ENCODE data around the gene DLGAP1. TPM values are rescaled to one million over a fixed set of nuclear protein-coding genes. Genes with fewer than 3 reads are reported as not detected.
A peak's percentile ranks its signal among the peaks of the same experiment; 100 is the strongest.

DLGAP1 gene
- total RNA-seq, 1 experiment from 2014 or later: 23.2 TPM

DNA sequence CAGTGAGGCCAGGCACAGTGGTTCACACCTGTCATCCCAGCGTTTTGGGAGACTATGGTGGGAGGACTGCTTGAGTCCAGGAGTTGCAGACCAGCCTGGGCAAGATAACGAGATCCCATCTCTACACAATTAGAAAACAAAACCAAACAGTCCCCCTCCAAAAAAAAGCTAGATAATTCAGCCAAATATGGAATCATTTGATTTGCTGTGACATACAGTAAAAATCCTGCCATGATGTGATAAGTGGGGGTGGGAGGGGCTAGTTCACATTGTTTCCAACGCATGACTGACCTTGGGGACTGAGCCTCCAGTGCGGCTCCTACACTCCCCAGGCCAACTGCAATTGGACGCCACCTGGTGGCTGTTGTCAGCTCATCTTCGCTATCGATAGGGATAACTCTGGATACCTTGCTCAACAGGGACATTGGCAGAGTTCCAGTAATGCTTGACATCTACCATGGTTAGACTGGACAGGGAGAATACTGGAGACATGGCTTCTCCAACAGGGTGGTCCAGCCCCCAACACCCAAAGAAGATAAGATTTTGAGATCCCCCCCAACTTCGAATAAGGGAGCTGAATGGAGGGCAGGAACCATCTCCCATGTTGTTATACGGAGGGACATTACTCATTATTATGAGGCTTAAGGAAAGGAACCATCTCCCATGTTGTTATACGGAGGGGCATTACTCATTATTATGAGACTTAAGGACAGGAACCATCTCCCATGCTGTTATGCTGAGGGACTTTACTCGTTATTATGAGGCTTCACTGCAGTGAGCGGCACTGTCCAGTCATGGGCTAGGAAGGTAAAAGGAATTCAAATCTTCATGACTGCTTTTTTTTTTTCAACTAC is 869.2 kb downstream of the DLGAP1 start:
- Histone ChIP-seq H3K27ac (ENCODE audit: insufficient read length, low read depth, low read length) (peak overlapping the region; percentile 94), H3K4ac (ENCODE audit: low read depth, low read length) (no peak overlapping the region), H3K27me3 (ENCODE audit: insufficient read depth, low read length) (no peaks in the 10 kb centered on the region), H3K79me2 (ENCODE audit: insufficient read depth, low read length) (no peaks in the 10 kb centered on the region), H2BK120ac (ENCODE audit: low read depth, low read length, poor library complexity, severe bottlenecking) (no peak overlapping the region), H3K56ac (ENCODE audit: insufficient read length, low read depth, low read length) (no peak overlapping the region), H3K14ac (ENCODE audit: insufficient read depth, low read length) (no peak overlapping the region), H3K18ac (ENCODE audit: insufficient read length, low read depth, low read length) (no peak overlapping the region), H2BK15ac (ENCODE audit: low read depth, low read length) (no peak overlapping the region), H3K23me2 (ENCODE audit: insufficient read length, low read depth, low read length, poor library complexity, severe bottlenecking) (no peaks in the 10 kb centered on the region), H4K5ac (ENCODE audit: insufficient read length, low read depth, low read length) (no peak overlapping the region), H4K20me1 (ENCODE audit: control insufficient read depth, insufficient read depth, insufficient read length) (no peaks in the 10 kb centered on the region), H2AK5ac (ENCODE audit: insufficient read length, low read length) (no peak overlapping the region), H3K79me1 (ENCODE audit: insufficient read depth, low read depth, low read length, poor library complexity, severe bottlenecking) (no peaks in the 10 kb centered on the region), H2BK5ac (ENCODE audit: insufficient read length, low read length) (no peak overlapping the region), H3K9ac (ENCODE audit: extremely low read depth, insufficient read length, low read length) (no peak overlapping the region), H3K4me2 (ENCODE audit: insufficient read depth, insufficient read length, low read length) (peak overlapping the region; percentile 17), H3T11ph (ENCODE audit: low read length) (no peak overlapping the region), H2BK12ac (ENCODE audit: insufficient read length, low read depth, low read length) (no peak overlapping the region), H4K8ac (replicated peaks; ENCODE audit: insufficient read length, low read depth, low read length) (no peak overlapping the region), H2BK20ac (ENCODE audit: low read depth, low read length, poor library complexity, severe bottlenecking) (no peak overlapping the region), H2AFZ (ENCODE audit: low read length) (no peak overlapping the region), H4K91ac (ENCODE audit: insufficient read length, low read depth, low read length) (no peak overlapping the region), H3K23ac (ENCODE audit: insufficient read length, low read depth, low read length) (no peak overlapping the region), H3K4me1 (ENCODE audit: insufficient read depth, low read length) (peaks cover 13% of the 10 kb centered on the region), H3K9me3 (ENCODE audit: control insufficient read depth, low read depth, low read length) (no peaks in the 10 kb centered on the region)
- WGBS (ENCODE audit: extremely low coverage, insufficient read length, low lambda C conversion rate): no CpG with 5 or more reads among the region's 12 CpGs
- peaks cover 0 to 6% (median 5%) of the 10 kb centered on the region in 3 experiments; a peak in 5 of 7 replicates for H3K36me3 Mint-ChIP-seq (ENCODE audit: insufficient read depth in 1 of 3, low read depth in 3 of 3)
- H3K9me3 Mint-ChIP-seq: peaks cover 0 to 3% of the 10 kb centered on the region in 2 experiments; a peak in 2 of 5 replicates
- H3K27me3 Mint-ChIP-seq (ENCODE audit: low read depth): peaks cover 12% of the 10 kb centered on the region
- TF ChIP-seq, protein P1, sequence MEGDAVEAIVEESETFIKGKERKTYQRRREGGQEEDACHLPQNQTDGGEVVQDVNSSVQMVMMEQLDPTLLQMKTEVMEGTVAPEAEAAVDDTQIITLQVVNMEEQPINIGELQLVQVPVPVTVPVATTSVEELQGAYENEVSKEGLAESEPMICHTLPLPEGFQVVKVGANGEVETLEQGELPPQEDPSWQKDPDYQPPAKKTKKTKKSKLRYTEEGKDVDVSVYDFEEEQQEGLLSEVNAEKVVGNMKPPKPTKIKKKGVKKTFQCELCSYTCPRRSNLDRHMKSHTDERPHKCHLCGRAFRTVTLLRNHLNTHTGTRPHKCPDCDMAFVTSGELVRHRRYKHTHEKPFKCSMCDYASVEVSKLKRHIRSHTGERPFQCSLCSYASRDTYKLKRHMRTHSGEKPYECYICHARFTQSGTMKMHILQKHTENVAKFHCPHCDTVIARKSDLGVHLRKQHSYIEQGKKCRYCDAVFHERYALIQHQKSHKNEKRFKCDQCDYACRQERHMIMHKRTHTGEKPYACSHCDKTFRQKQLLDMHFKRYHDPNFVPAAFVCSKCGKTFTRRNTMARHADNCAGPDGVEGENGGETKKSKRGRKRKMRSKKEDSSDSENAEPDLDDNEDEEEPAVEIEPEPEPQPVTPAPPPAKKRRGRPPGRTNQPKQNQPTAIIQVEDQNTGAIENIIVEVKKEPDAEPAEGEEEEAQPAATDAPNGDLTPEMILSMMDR (conservative IDR thresholded peaks at IDR 0.05): peak; percentile 89
- H3K4me1 Mint-ChIP-seq: peaks cover 45 to 46% of the 10 kb centered on the region in 2 experiments
- peak; percentile 89 for DNase-seq
- peak overlapping the region; percentile 84 to 91 (median 90); a peak in 6 of 7 replicates for H3K27ac Mint-ChIP-seq
- peak overlapping the region in 1 of 2 experiments; percentile 50; a peak in 3 of 5 replicates for H3K4me3 Mint-ChIP-seq
